ENCODE measurements around the gene NPW. TPM values are rescaled to one million over a fixed set of nuclear protein-coding genes. Genes with fewer than 3 reads are reported as not detected.
A peak's percentile ranks its signal among the peaks of the same experiment; 100 is the strongest.

Gene NPW
- total and polyA plus RNA-seq, 9 of the 15 experiments (the other 6 are each of a cell fraction or from before 2014, with no cell fraction given), result 0.14 to 4.0 (median 2.6) TPM; not detected in 4

- TF ChIP-seq YBX1 (IDR thresholded peaks at IDR 0.05) (no peak), E2F8 (IDR thresholded peaks at IDR 0.05; ENCODE audit: low read depth, partially characterized antibody) (no peak), RFX5 (IDR thresholded peaks at IDR 0.05; ENCODE audit: low read depth, low read length) (no peak), ZFP1 (CRISPR knock-in tag; IDR thresholded peaks at IDR 0.05) (no peak), KAT7 (CRISPR knock-in tag; IDR thresholded peaks at IDR 0.05; ENCODE audit: borderline replicate concordance) (0 out of 2 replicates have a peak, but pooled peaks have one; percentile 55), RBFOX2 (IDR thresholded peaks at IDR 0.05; ENCODE audit: low read depth, low read length) (peak; percentile 81), BMI1 (IDR thresholded peaks at IDR 0.05; ENCODE audit: low read length) (no peak), FOXM1 (IDR thresholded peaks at IDR 0.05; ENCODE audit: low read depth) (no peak), FOXM1 (CRISPR knock-in tag; IDR thresholded peaks at IDR 0.05; ENCODE audit: low read depth) (no peak), MYBL2 (IDR thresholded peaks at IDR 0.05; ENCODE audit: low read depth) (no peak), MYBL2 (CRISPR knock-in tag; IDR thresholded peaks at IDR 0.05; ENCODE audit: borderline replicate concordance) (no peak), BACH1 (tag; IDR thresholded peaks at IDR 0.05) (no peak), RBM14 (IDR thresholded peaks at IDR 0.05; ENCODE audit: borderline replicate concordance, insufficient read depth, low read depth, low read length) (no peak), ZNF639 (CRISPR knock-in tag; conservative IDR thresholded peaks at IDR 0.05 in 1 of 2, IDR thresholded peaks at IDR 0.05 in 1 of 2) (peak in 1 of 2 experiments; percentile 67; a peak in 2 of 4 replicates), ZNF830 (CRISPR knock-in tag; IDR thresholded peaks at IDR 0.05) (no peak), STAT6 (CRISPR knock-in tag; IDR thresholded peaks at IDR 0.05) (no peak), NCOR1 (IDR thresholded peaks at IDR 0.05) (no peak), CBX2 (IDR thresholded peaks at IDR 0.05; ENCODE audit: insufficient read depth, low read length, poor library complexity, severe bottlenecking) (no peak)
Observed at GRCh38 chr16:1991948-1992703, 27.5 kb upstream of the NPW start (continued).

Measured in K562 (cell line).